Caco-2 (cell line): ENCODE data around the gene BRAF. TPM values are rescaled to one million over a fixed set of nuclear protein-coding genes. Genes with fewer than 3 reads are reported as not detected.

Source experiments
- BruUV-seq: library from RNA; stranded (reverse); fragments of 400-500 nt; replicated peaks from 2 replicates; lab custom pipeline; 2021; lab: Mats Ljungman, UMichigan
- CTCF ChIA-PET: fragments of 300-600 bp; sonication (Branson Sonifier 250); formaldehyde crosslinking; loops from one replicate; lab custom pipeline; 2022; ENCODE audit warnings: antibody characterized with exemption; lab: Charles Lee
- POLR2A ChIA-PET: fragments of 300-600 bp; sonication (Branson Sonifier 250); formaldehyde crosslinking; loops from one replicate; lab custom pipeline; 2022; ENCODE audit warnings: antibody characterized with exemption; lab: Charles Lee
- DNase-seq, 2 experiments: peaks; one replicate each; pipeline versions ENCODE4 v3.0.0 to v3.0.0-alpha.2; 2020 to 2022
- H3K27me3 ChIP-seq: replicated peaks from 2 replicates; pipeline ENCODE4 v1.6.0; 2011; ENCODE audit warnings: low read length; ENCODE audit not compliant: control insufficient read depth, insufficient read depth
- H3K36me3 ChIP-seq: 2 replicates; pipeline ENCODE4 v1.5.1; 2011; ENCODE audit warnings: low read length; ENCODE audit not compliant: control insufficient read depth, insufficient read depth
- H3K4me1 ChIP-seq: fragments of 250-450 bp; sonication (Bioruptor Pico); 2 replicates; pipeline ENCODE4 v1.5.1; 2020; ENCODE audit warnings: mild to moderate bottlenecking
- H3K4me3 ChIP-seq: 2 replicates; pipeline ENCODE4 v1.5.1; 2011; ENCODE audit warnings: low read depth, mild to moderate bottlenecking, control low read depth, low read length
- H3K9me3 ChIP-seq: fragments of 250-450 bp; sonication (Bioruptor Pico); 2 replicates; pipeline ENCODE4 v1.5.1; 2020; ENCODE audit warnings: mild to moderate bottlenecking, moderate library complexity
- H3K27ac Mint-ChIP-seq: one replicate; pipeline ENCODE4 v1.8.0; 2022; ENCODE audit warnings: mixed read lengths; ENCODE audit not compliant: unreplicated experiment
- H3K27me3 Mint-ChIP-seq: one replicate; pipeline ENCODE4 v1.8.0; 2022; ENCODE audit warnings: mixed read lengths; ENCODE audit not compliant: insufficient read depth, unreplicated experiment
- H3K36me3 Mint-ChIP-seq: one replicate; pipeline ENCODE4 v1.8.0; 2022; ENCODE audit warnings: mild to moderate bottlenecking, mixed read lengths; ENCODE audit not compliant: insufficient read depth, unreplicated experiment
- H3K4me1 Mint-ChIP-seq: one replicate; pipeline ENCODE4 v1.8.0; 2022; ENCODE audit warnings: low read depth, mixed read lengths; ENCODE audit not compliant: unreplicated experiment
- H3K4me3 Mint-ChIP-seq: one replicate; pipeline ENCODE4 v1.8.0; 2022; ENCODE audit warnings: mild to moderate bottlenecking, moderate library complexity, mixed read lengths; ENCODE audit not compliant: unreplicated experiment
- H3K9me3 Mint-ChIP-seq: one replicate; pipeline ENCODE4 v1.8.0; 2022; ENCODE audit warnings: mixed read lengths; ENCODE audit not compliant: unreplicated experiment
- intact Hi-C: fragments of 100-400 bp; cut with micrococcal nuclease; formaldehyde crosslinking; loops from one replicate; pipeline ENCODE4 v1.10.0; 2022; ENCODE audit not compliant: unreplicated experiment
- total RNA-seq: library from RNA; stranded (reverse); gene quantifications from 2 replicates; pipeline ENCODE4 v1.2.3, GENCODE V29; 2022
- TF ChIP-seq, protein P1 (sequence below), 2 experiments: fragments of 200-600 bp in 1 of 2; IDR thresholded peaks; 1 replicate in 1 of 2; 2 replicates in 1 of 2; pipeline versions ENCODE4 v1.5.1 to v1.8.0; 2011 to 2022; ENCODE audit warnings: antibody characterized with exemption in 1 of 2, control low read depth in 1 of 2, inconsistent platforms in 1 of 2, low read depth in 1 of 2, low read length in 1 of 2, mild to moderate bottlenecking in 1 of 2, moderate library complexity in 1 of 2; ENCODE audit not compliant: insufficient read depth in 1 of 2, severe bottlenecking in 1 of 2, unreplicated experiment in 1 of 2

Gene BRAF
- total RNA-seq, 1 experiment from 2014 or later = 38.5 TPM

DNA sequence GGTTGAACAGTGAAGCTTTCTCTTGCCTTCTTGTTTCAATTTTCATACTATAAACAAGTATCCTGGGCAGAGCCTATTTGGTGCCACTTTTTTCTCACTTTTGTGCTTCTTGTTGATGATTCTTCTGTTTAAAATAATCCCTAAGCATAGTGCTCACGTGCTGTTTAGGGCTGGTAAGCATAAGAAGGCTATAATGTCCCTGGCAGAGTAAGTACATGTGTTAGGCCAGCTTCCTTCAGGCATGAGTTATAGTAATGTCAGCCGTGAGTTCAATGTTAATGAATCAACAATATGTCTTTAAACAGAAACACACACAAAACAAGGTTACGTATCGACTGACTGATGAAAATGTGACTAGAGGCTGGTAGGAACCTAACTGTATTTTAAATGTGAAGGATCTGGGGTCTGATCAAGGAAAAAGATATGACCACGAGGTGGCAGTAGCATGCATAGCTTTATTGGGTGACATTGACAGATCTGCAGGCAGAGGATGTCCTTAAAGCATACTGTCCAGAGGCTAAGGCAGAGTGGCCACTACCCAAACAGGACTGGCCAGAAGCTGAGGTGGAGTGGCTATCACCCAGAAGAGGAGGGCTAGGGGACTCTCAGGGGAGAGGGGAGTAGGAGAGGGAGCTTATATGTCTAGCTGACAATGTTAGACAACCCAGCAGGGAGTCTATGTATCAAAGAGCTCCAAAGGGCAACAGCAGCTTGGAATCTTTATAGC is 113.7 kb downstream of the BRAF start:
- CTCF ChIA-PET = interaction anchor here (0.6 to 2.3 kb wide), 13 partner anchors 19 to 1137 kb away, joined by 3 to 43 read pairs (median 4); partner anchors contain the start of genes BRAF and MRPS33
- Histone ChIP-seq H3K4me1 (no peaks in the 10 kb centered on the region), H3K4me3 (no peak overlapping the region), H3K36me3 (no peaks in the 10 kb centered on the region), H3K27me3 (no peaks in the 10 kb centered on the region), H3K9me3 (no peaks in the 10 kb centered on the region)
- no peaks in the 10 kb centered on the region for H3K36me3 Mint-ChIP-seq
- no TSS peak for BruUV-seq
- TF ChIP-seq, protein P1, sequence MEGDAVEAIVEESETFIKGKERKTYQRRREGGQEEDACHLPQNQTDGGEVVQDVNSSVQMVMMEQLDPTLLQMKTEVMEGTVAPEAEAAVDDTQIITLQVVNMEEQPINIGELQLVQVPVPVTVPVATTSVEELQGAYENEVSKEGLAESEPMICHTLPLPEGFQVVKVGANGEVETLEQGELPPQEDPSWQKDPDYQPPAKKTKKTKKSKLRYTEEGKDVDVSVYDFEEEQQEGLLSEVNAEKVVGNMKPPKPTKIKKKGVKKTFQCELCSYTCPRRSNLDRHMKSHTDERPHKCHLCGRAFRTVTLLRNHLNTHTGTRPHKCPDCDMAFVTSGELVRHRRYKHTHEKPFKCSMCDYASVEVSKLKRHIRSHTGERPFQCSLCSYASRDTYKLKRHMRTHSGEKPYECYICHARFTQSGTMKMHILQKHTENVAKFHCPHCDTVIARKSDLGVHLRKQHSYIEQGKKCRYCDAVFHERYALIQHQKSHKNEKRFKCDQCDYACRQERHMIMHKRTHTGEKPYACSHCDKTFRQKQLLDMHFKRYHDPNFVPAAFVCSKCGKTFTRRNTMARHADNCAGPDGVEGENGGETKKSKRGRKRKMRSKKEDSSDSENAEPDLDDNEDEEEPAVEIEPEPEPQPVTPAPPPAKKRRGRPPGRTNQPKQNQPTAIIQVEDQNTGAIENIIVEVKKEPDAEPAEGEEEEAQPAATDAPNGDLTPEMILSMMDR (IDR thresholded peaks at IDR 0.05; ENCODE audit: insufficient read depth in 1 of 2, low read depth in 1 of 2, low read length in 1 of 2, severe bottlenecking in 1 of 2, unreplicated experiment in 1 of 2) = peak; percentile 63 to 75
- no peaks in the 10 kb centered on the region for H3K27me3 Mint-ChIP-seq
- H3K9me3 Mint-ChIP-seq = no peaks in the 10 kb centered on the region
- peak; percentile 73 to 81 for DNase-seq
- POLR2A ChIA-PET = interaction anchor here (1.0 to 1.2 kb wide), 2 partner anchors 200 to 204 kb away, joined by 3 to 5 read pairs; partner anchors contain the start of gene MRPS33
- peaks cover 6% of the 10 kb centered on the region for H3K4me1 Mint-ChIP-seq
- no peak overlapping the region for H3K27ac Mint-ChIP-seq
- intact Hi-C loops = loop anchor here (1.0 to 10.0 kb wide), 6 partner anchors 102 to 724 kb away; partner anchors contain the start of gene BRAF
- H3K4me3 Mint-ChIP-seq = no peak overlapping the region

DNA sequence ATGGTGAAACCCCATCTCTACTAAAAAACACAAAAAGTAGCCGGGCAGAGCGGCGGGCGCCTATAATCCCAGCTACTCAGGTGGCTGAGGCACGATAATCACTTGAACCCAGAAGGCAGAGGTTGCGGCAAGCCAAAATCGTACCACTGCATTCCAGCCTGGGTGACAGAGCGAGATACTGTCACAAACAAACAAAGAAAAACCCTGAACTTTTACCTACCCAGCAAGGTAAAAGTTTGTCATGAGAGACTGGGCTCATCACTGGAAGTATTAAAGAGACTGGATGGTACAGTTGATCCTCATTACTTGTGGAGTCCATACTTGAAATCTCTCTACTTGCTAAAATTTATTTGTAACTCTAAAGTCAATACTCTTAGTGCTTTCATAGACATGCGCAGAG is 114.3 kb downstream of the BRAF start:
- no peaks in the 10 kb centered on the region for H3K36me3 Mint-ChIP-seq
- Histone ChIP-seq H3K9me3 (no peaks in the 10 kb centered on the region), H3K27me3 (no peaks in the 10 kb centered on the region), H3K4me1 (no peaks in the 10 kb centered on the region), H3K36me3 (no peaks in the 10 kb centered on the region), H3K4me3 (no peak overlapping the region)
- intact Hi-C loops = loop anchor here (2.0 to 10.0 kb wide), 3 partner anchors 102 to 724 kb away; no protein-coding TSS in a partner anchor
- TF ChIP-seq, protein P1 (IDR thresholded peaks at IDR 0.05; ENCODE audit: insufficient read depth in 1 of 2, low read depth in 1 of 2, low read length in 1 of 2, severe bottlenecking in 1 of 2, unreplicated experiment in 1 of 2) = no peak
- DNase-seq = no peak
- H3K4me1 Mint-ChIP-seq = peaks cover 6% of the 10 kb centered on the region
- POLR2A ChIA-PET = interaction anchor here (1.2 kb wide), 1 partner anchor 201 kb away, joined by 3 read pairs; no protein-coding TSS in a partner anchor
- no peaks in the 10 kb centered on the region for H3K9me3 Mint-ChIP-seq
- BruUV-seq = no TSS peak
- no peak overlapping the region for H3K4me3 Mint-ChIP-seq
- CTCF ChIA-PET = interaction anchor here (1.0 to 2.3 kb wide), 6 partner anchors 84 to 203 kb away, joined by 3 to 43 read pairs (median 9); partner anchors contain the start of genes BRAF and MRPS33
- H3K27ac Mint-ChIP-seq = no peak overlapping the region
- no peaks in the 10 kb centered on the region for H3K27me3 Mint-ChIP-seq

DNA sequence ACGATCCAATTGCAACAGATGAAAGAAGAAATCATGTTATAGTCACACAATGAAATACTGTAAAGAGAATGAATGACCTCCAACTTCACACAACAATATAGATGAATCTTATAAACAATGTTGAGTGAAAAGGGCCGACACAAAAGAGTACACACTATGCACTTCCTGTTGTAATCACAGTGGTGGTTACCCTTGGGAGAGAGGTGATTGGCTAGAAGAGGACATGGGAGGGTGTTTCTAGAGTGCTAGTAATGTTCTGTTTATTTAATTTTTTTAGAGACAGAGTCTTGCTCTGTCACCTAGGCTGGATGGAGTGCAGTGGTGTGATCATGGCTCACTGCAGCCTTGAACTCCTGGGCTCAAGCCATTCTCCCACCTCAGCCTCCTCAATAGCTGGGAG is 145.8 kb downstream of the BRAF start:
- ChIA-PET POLR2A (no interaction called here), CTCF (no interaction called here)
- Histone ChIP-seq H3K36me3 (no peaks in the 10 kb centered on the region; the same call in 1 of the 2 replicates), H3K4me3 (no peak overlapping the region), H3K9me3 (no peaks in the 10 kb centered on the region), H3K27me3 (no peaks in the 10 kb centered on the region), H3K4me1 (no peaks in the 10 kb centered on the region)
- no peak overlapping the region for H3K4me3 Mint-ChIP-seq
- no peaks in the 10 kb centered on the region for H3K4me1 Mint-ChIP-seq
- BruUV-seq = no TSS peak
- no peaks in the 10 kb centered on the region for H3K27me3 Mint-ChIP-seq
- no peaks in the 10 kb centered on the region for H3K9me3 Mint-ChIP-seq
- intact Hi-C loops = no loop called here
- peaks cover 33% of the 10 kb centered on the region for H3K36me3 Mint-ChIP-seq
- TF ChIP-seq, protein P1 (IDR thresholded peaks at IDR 0.05; ENCODE audit: insufficient read depth in 1 of 2, low read depth in 1 of 2, low read length in 1 of 2, severe bottlenecking in 1 of 2, unreplicated experiment in 1 of 2) = no peak
- no peak for DNase-seq
- no peak overlapping the region for H3K27ac Mint-ChIP-seq
